Measurements from ENCODE around the gene SEMA3G.

DNA sequence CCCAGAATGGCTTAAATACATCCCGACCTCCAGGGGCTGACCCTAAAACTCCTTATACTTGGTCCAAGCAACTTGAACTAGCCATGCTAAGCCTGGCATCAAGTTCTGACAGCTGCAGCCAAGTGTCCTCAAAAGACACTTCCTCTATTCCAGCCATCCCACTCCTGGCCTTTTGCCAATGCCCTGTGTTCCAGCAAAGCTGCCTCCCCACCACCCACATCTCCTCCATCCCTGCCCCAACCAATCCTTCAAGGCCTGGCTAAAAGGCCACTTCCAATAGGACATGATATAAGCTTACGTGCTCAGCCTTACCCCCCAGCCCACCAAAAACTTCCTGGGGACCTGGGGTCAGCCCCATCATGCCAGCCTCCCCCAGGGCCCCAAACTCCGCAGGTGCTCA lies 40.9 kb downstream of the SEMA3G start:
- TF ChIP-seq, protein P1, sequence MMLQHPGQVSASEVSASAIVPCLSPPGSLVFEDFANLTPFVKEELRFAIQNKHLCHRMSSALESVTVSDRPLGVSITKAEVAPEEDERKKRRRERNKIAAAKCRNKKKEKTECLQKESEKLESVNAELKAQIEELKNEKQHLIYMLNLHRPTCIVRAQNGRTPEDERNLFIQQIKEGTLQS (CRISPR knock-in tag; conservative IDR thresholded peaks at IDR 0.05) = no peak
- no peak for TF ChIP-seq FOXP4 (CRISPR knock-in tag; IDR thresholded peaks at IDR 0.05)
- TF ChIP-seq, protein P2, sequence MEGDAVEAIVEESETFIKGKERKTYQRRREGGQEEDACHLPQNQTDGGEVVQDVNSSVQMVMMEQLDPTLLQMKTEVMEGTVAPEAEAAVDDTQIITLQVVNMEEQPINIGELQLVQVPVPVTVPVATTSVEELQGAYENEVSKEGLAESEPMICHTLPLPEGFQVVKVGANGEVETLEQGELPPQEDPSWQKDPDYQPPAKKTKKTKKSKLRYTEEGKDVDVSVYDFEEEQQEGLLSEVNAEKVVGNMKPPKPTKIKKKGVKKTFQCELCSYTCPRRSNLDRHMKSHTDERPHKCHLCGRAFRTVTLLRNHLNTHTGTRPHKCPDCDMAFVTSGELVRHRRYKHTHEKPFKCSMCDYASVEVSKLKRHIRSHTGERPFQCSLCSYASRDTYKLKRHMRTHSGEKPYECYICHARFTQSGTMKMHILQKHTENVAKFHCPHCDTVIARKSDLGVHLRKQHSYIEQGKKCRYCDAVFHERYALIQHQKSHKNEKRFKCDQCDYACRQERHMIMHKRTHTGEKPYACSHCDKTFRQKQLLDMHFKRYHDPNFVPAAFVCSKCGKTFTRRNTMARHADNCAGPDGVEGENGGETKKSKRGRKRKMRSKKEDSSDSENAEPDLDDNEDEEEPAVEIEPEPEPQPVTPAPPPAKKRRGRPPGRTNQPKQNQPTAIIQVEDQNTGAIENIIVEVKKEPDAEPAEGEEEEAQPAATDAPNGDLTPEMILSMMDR (IDR thresholded peaks at IDR 0.05) = no peak
- TF ChIP-seq MLX (CRISPR knock-in tag; IDR thresholded peaks at IDR 0.05) = no peak
- TF ChIP-seq MYBL2 (CRISPR knock-in tag; IDR thresholded peaks at IDR 0.05) = no peak
- TF ChIP-seq GTF2I (CRISPR knock-in tag; conservative IDR thresholded peaks at IDR 0.05) = no peak
- TF ChIP-seq NR1H2 (CRISPR knock-in tag; IDR thresholded peaks at IDR 0.05) = no peak
- TF ChIP-seq ATF2 (CRISPR knock-in tag; IDR thresholded peaks at IDR 0.05; ENCODE audit: borderline replicate concordance, low read depth) = no peak
- no peak for TF ChIP-seq ZNF263 (CRISPR knock-in tag; IDR thresholded peaks at IDR 0.05; ENCODE audit: low read depth)
- no peak for TF ChIP-seq FOXP1 (CRISPR knock-in tag; IDR thresholded peaks at IDR 0.05; ENCODE audit: borderline replicate concordance)
